Measurements from ENCODE around the gene CEP170B. TPM values are rescaled to one million over a fixed set of nuclear protein-coding genes. Genes with fewer than 3 reads are reported as not detected.

The CEP170B gene
- total and polyA plus RNA-seq, 9 of the 15 experiments (the other 6 are each of a cell fraction or from before 2014, with no cell fraction given): 0.01 to 10.2 (median 2.2) TPM

- TF ChIP-seq PKNOX1 (IDR thresholded peaks at IDR 0.05) (no peak), NR2C2 (CRISPR knock-in tag; IDR thresholded peaks at IDR 0.05) (no peak), NR2C2 (tag; IDR thresholded peaks at IDR 0.05) (peak; percentile 93)
Observed at GRCh38 chr14:104864267-104865080, 594 bp upstream of the CEP170B start (continued).

- Histone ChIP-seq H3K9me1 (ENCODE audit: control insufficient read depth, insufficient read depth, low read length) (peaks cover 3% of the 10 kb centered on the region), H3K4me3 (peak overlapping the region; percentile 63), H3K27ac (ENCODE audit: extremely low read depth, low read depth, low read length) (peak overlapping the region; percentile 70), H3K79me2 (ENCODE audit: control insufficient read depth, insufficient read depth, low read length) (peaks cover 17% of the 10 kb centered on the region), H3K9me3 (replicated peaks; ENCODE audit: control insufficient read depth, insufficient read depth, low read depth, low read length) (no peaks in the 10 kb centered on the region), H3K27me3 (ENCODE audit: control insufficient read depth in 2 of 2, insufficient read depth in 2 of 2, low read length in 2 of 2) (no peaks in the 10 kb centered on the region), H3K4me2 (ENCODE audit: insufficient read depth, low read length) (peak overlapping the region; percentile 69; the same call in 1 of the 2 replicates), H3K36me3 (ENCODE audit: control insufficient read depth, insufficient read depth, low read length) (no peaks in the 10 kb centered on the region), H3K9ac (ENCODE audit: insufficient read depth in 1 of 2, low read depth in 2 of 2, low read length in 2 of 2) (peak overlapping the region; percentile 62 to 91; a peak in 3 of 4 replicates), H4K20me1 (replicated peaks; ENCODE audit: control insufficient read depth, insufficient read depth, low read length) (0 out of 2 replicates have a peak, but pooled peaks cover 9% of the 10 kb centered on the region), H2AFZ (ENCODE audit: low read depth, low read length) (no peak overlapping the region), H3K4me1 (replicated peaks in 1 of 2; ENCODE audit: control insufficient read depth in 2 of 2, insufficient read depth in 2 of 2, low read length in 2 of 2) (peaks cover 0 to 57% of the 10 kb centered on the region in 2 experiments; a peak in 3 of 5 replicates)
- no peak for FAIRE-seq
- 7% methylated on average over 22 of the region's 68 CpGs for WGBS (ENCODE audit: insufficient coverage, low coverage, missing lambda C conversion rate)
- BruUV-seq (replicated peaks): no TSS peak
- in situ Hi-C loops (cut with MboI) (no loop called here), intact Hi-C loops (cut with micrococcal nuclease) (no loop called here)
- peak; percentile 91 for ATAC-seq
- POLR2A ChIA-PET: no interaction called here
- peak; percentile 68 to 76 (median 74) for DNase-seq (ENCODE audit: extremely low read depth in 1 of 4, low spot score in 3 of 4)
- CTCF ChIA-PET (ENCODE audit: low intra/inter-chr PET ratio): no interaction called here
- TF ChIP-seq VEZF1 (CRISPR knock-in tag; IDR thresholded peaks at IDR 0.05) (peak; percentile 23), DPF2 (IDR thresholded peaks at IDR 0.05) (peak; percentile 19; the same call in 1 of the 2 replicates), MAZ (CRISPR knock-in tag; conservative IDR thresholded peaks at IDR 0.05 in 1 of 2, IDR thresholded peaks at IDR 0.05 in 1 of 2) (peak; percentile 37 to 59; a peak in 3 of 4 replicates), NR3C1 (CRISPR knock-in tag; IDR thresholded peaks at IDR 0.05) (no peak), TOE1 (IDR thresholded peaks at IDR 0.05; ENCODE audit: borderline replicate concordance) (no peak), TOE1 (CRISPR knock-in tag; IDR thresholded peaks at IDR 0.05; ENCODE audit: borderline replicate concordance, low read depth) (no peak), RBBP5 (IDR thresholded peaks at IDR 0.05; ENCODE audit: borderline replicate concordance, insufficient read depth, low read length, poor library complexity, severe bottlenecking) (peak; percentile 64), RBM17 (IDR thresholded peaks at IDR 0.05; ENCODE audit: borderline replicate concordance, low read depth, low read length) (no peak), BHLHE40 (IDR thresholded peaks at IDR 0.05; ENCODE audit: low read length) (no peak), ZNF395 (CRISPR knock-in tag; IDR thresholded peaks at IDR 0.05) (no peak), GTF2E2 (tag; IDR thresholded peaks at IDR 0.05) (no peak)
Observed at GRCh38 chr14:104865631-104866441, 768 bp downstream of the CEP170B start.

All from K562 (cell line).